A673 (cell line): ENCODE data around the gene MSANTD4. TPM values are rescaled to one million over a fixed set of nuclear protein-coding genes. Genes with fewer than 3 reads are reported as not detected.

Experiments
- BruUV-seq: library from RNA; stranded (reverse); fragments of 400-500 nt; replicated peaks from 2 replicates; lab custom pipeline; 2021; lab: Mats Ljungman, UMichigan
- CTCF ChIA-PET: fragments of 300-600 bp; sonication (Branson Sonifier 250); formaldehyde crosslinking; loops from one replicate; lab custom pipeline; 2022; ENCODE audit warnings: antibody characterized with exemption; lab: Charles Lee
- POLR2A ChIA-PET: fragments of 300-600 bp; sonication (Branson Sonifier 250); formaldehyde crosslinking; loops from one replicate; lab custom pipeline; 2022; ENCODE audit warnings: antibody characterized with exemption; ENCODE audit not compliant: low non-redundant PET; lab: Charles Lee
- DNase-seq: peaks from one replicate; pipeline ENCODE4 v3.0.0-alpha.2; 2015; ENCODE audit warnings: low spot score
- H3K27ac ChIP-seq: fragments of 200-600 bp; sonication (generic); 2 replicates; pipeline ENCODE4 v1.5.1; 2016; ENCODE audit warnings: mixed run types, low read depth, mild to moderate bottlenecking, mixed read lengths, antibody characterized with exemption, low read length; ENCODE audit not compliant: poor library complexity, severe bottlenecking
- H3K27me3 ChIP-seq: fragments of 200-600 bp; sonication (generic); replicated peaks from 2 replicates; pipeline ENCODE4 v1.6.1; 2017; ENCODE audit warnings: mixed run types, low read depth, mild to moderate bottlenecking, mixed read lengths, antibody characterized with exemption, low read length; ENCODE audit not compliant: insufficient read depth, poor library complexity
- H3K36me3 ChIP-seq: fragments of 200-600 bp; sonication (generic); 2 replicates; pipeline ENCODE4 v1.6.1; 2016; ENCODE audit warnings: mixed run types, mild to moderate bottlenecking, mixed read lengths, antibody characterized with exemption, low read length; ENCODE audit not compliant: insufficient read depth, poor library complexity, severe bottlenecking
- H3K4me1 ChIP-seq: fragments of 200-600 bp; sonication (generic); 2 replicates; pipeline ENCODE4 v1.6.1; 2017; ENCODE audit warnings: mixed run types, mild to moderate bottlenecking, mixed read lengths, antibody characterized with exemption, low read length; ENCODE audit not compliant: insufficient read depth, poor library complexity, severe bottlenecking
- H3K4me3 ChIP-seq: fragments of 200-600 bp; sonication (generic); 2 replicates; pipeline ENCODE4 v1.5.1; 2016; ENCODE audit warnings: low read depth, mixed run types, mild to moderate bottlenecking, mixed read lengths, low read length; ENCODE audit not compliant: poor library complexity, severe bottlenecking
- H3K9me3 ChIP-seq: fragments of 200-600 bp; sonication (generic); 2 replicates; pipeline ENCODE4 v1.6.1; 2016; ENCODE audit warnings: mixed run types, low read depth, mild to moderate bottlenecking, mixed read lengths, antibody characterized with exemption, low read length; ENCODE audit not compliant: poor library complexity, severe bottlenecking
- EZH2 ChIP-seq: fragments of 200-600 bp; sonication (generic); IDR thresholded peaks from 2 replicates; pipeline ENCODE4 v1.6.1; 2017; ENCODE audit warnings: borderline replicate concordance, low read depth, mild to moderate bottlenecking, mixed read lengths, antibody characterized with exemption, low read length; ENCODE audit not compliant: poor library complexity, severe bottlenecking
- intact Hi-C: fragments of 100-400 bp; cut with micrococcal nuclease; formaldehyde crosslinking; loops from one replicate; pipeline ENCODE4 v1.10.0; 2022; ENCODE audit not compliant: unreplicated experiment
- total RNA-seq: library from RNA; stranded (reverse); gene quantifications from 2 replicates; pipeline ENCODE4 v1.2.3, GENCODE V29; 2021
- TF ChIP-seq, protein P1 (sequence below): fragments of 300-800, 200-600 bp; sonication (generic); conservative IDR thresholded peaks from 2 replicates; pipeline ENCODE4 v1.5.1; 2017; ENCODE audit warnings: low read depth, mild to moderate bottlenecking, antibody characterized with exemption, low read length, moderate library complexity, mixed read lengths

The MSANTD4 gene
- total RNA-seq, 1 experiment from 2014 or later = 27.7 TPM

DNA sequence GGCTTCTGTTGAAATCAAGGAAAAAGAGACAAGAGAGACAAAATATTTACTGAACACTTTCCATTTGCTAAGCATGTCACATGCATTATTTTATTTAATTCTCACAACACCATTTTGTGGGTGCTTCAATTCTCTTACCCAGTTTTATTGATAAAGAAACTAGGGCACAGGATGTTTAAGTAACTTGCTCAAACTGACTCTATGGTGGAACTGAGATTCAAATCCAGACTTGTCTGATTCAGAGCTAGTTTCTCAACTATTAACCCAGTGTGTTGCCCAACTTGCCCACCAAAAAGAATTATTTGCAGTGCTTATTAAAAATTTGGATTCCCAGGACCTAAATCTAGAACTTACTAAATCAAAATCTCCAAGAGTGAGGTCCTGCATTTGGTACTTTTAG is 21.5 kb upstream of the MSANTD4 start:
- BruUV-seq = no TSS peak
- ChIA-PET CTCF (no interaction called here), POLR2A (no interaction called here)
- intact Hi-C loops = no loop called here
- TF ChIP-seq, protein P1, sequence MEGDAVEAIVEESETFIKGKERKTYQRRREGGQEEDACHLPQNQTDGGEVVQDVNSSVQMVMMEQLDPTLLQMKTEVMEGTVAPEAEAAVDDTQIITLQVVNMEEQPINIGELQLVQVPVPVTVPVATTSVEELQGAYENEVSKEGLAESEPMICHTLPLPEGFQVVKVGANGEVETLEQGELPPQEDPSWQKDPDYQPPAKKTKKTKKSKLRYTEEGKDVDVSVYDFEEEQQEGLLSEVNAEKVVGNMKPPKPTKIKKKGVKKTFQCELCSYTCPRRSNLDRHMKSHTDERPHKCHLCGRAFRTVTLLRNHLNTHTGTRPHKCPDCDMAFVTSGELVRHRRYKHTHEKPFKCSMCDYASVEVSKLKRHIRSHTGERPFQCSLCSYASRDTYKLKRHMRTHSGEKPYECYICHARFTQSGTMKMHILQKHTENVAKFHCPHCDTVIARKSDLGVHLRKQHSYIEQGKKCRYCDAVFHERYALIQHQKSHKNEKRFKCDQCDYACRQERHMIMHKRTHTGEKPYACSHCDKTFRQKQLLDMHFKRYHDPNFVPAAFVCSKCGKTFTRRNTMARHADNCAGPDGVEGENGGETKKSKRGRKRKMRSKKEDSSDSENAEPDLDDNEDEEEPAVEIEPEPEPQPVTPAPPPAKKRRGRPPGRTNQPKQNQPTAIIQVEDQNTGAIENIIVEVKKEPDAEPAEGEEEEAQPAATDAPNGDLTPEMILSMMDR = no peak
- no peak for TF ChIP-seq EZH2
- H3K27me3 ChIP-seq = no peaks in the 10 kb centered on the region
- H3K4me3 ChIP-seq = no peak overlapping the region
- DNase-seq = no peak
- H3K9me3 ChIP-seq = no peaks in the 10 kb centered on the region
- H3K36me3 ChIP-seq = no peaks in the 10 kb centered on the region
- no peaks in the 10 kb centered on the region for H3K4me1 ChIP-seq
- no peak overlapping the region for H3K27ac ChIP-seq

GRCh38 chr11:106032861-106033260 is 10.8 kb upstream of the MSANTD4 start:
- no peaks in the 10 kb centered on the region for H3K9me3 ChIP-seq
- intact Hi-C loops = no loop called here
- ChIA-PET CTCF (no interaction called here), POLR2A (no interaction called here)
- H3K27me3 ChIP-seq = no peaks in the 10 kb centered on the region
- H3K36me3 ChIP-seq = no peaks in the 10 kb centered on the region
- no peak overlapping the region for H3K27ac ChIP-seq
- no TSS peak for BruUV-seq
- DNase-seq = no peak
- no peak overlapping the region for H3K4me3 ChIP-seq
- no peaks in the 10 kb centered on the region for H3K4me1 ChIP-seq
- TF ChIP-seq, protein P1 = no peak

GRCh38 chr11:106031936-106032335 is 9.9 kb upstream of the MSANTD4 start:
- Histone ChIP-seq H3K9me3 (no peaks in the 10 kb centered on the region), H3K4me3 (no peak overlapping the region), H3K36me3 (no peaks in the 10 kb centered on the region), H3K4me1 (no peaks in the 10 kb centered on the region), H3K27me3 (no peaks in the 10 kb centered on the region), H3K27ac (no peak overlapping the region)
- intact Hi-C loops = no loop called here
- BruUV-seq = no TSS peak
- no peak for TF ChIP-seq EZH2
- TF ChIP-seq, protein P1 = no peak
- DNase-seq = no peak
- CTCF ChIA-PET = no interaction called here
- POLR2A ChIA-PET = no interaction called here
